Uterus (tissue), 4 donors: ENCODE data around the gene GALNT18. TPM values are rescaled to one million over a fixed set of nuclear protein-coding genes. Genes with fewer than 3 reads are reported as not detected.

Experiments used
- DNase-seq, 2 donors: peaks; one replicate each; pipeline ENCODE4 v3.0.0-alpha.2; 2019 to 2020
- H3K27ac ChIP-seq, 2 donors: fragments of 200-600 bp; sonication (generic); 1 replicate in 1 of 2; 2 replicates in 1 of 2; pipeline ENCODE4 v1.5.1; 2016 to 2018
- H3K27me3 ChIP-seq, 2 donors: fragments of 200-600 bp; sonication (generic); one replicate each; pipeline ENCODE4 v1.5.1; 2018 to 2019; ENCODE audit warnings: control low read depth in 1 of 2
- H3K36me3 ChIP-seq, 2 donors: fragments of 200-600 bp; sonication (generic); one replicate each; pipeline ENCODE4 v1.5.1; 2019; ENCODE audit warnings: control low read depth in 1 of 2
- H3K4me1 ChIP-seq, 2 donors: fragments of 200-600 bp; sonication (generic); one replicate each; pipeline ENCODE4 v1.5.1; 2018 to 2019; ENCODE audit warnings: control low read depth in 1 of 2
- H3K4me3 ChIP-seq, 2 donors: fragments of 200-600 bp; sonication (generic); 1 replicate in 1 of 2; 2 replicates in 1 of 2; pipeline ENCODE4 v1.5.1; 2018 to 2019; ENCODE audit warnings: mild to moderate bottlenecking in 1 of 2
- H3K9me3 ChIP-seq, 2 donors: fragments of 200-600 bp; sonication (generic); one replicate each; pipeline ENCODE4 v1.5.1; 2019; ENCODE audit warnings: control low read depth in 1 of 2
- CTCF ChIP-seq, 4 experiments: fragments of 200-600 bp in 2 of 4; fragments of 450-650 bp in 2 of 4; sonication (generic) in 2 of 4; IDR thresholded peaks; one replicate each; pipeline ENCODE4 v1.5.1; 2016 to 2019; ENCODE audit warnings: antibody characterized with exemption in 4 of 4, mild to moderate bottlenecking in 2 of 4, moderate library complexity in 1 of 4
- POLR2A ChIP-seq, 2 donors: fragments of 450-650 bp; IDR thresholded peaks; one replicate each; pipeline ENCODE4 v1.6.1; 2016; ENCODE audit warnings: antibody characterized with exemption in 2 of 2, mild to moderate bottlenecking in 1 of 2, moderate library complexity in 1 of 2
- intact Hi-C: fragments of 100-400 bp; cut with DNase I; formaldehyde crosslinking; loops from one replicate; pipeline ENCODE4 v1.15.1; 2023; ENCODE audit warnings: low total_unique reads
- total RNA-seq, 4 donors: library from RNA; depleted of rRNA in 3 of 4; stranded (reverse); fragments of >200 nt in 3 of 4; gene quantifications; one replicate each; pipeline versions ENCODE4 v1.1.0 to v1.2.4, GENCODE V29; 2014 to 2023
- donor health status: DM: yes; HTN: yes; CAD: no.

The GALNT18 gene
- total RNA-seq, 4 donors from 2014 or later: 21.4 to 35.1 (median 27.3) TPM

- Histone ChIP-seq H3K27me3 (no peaks in the 10 kb centered on the region), H3K4me3 (no peak overlapping the region), H3K4me1 (peaks cover 0 to 13% of the 10 kb centered on the region in 2 donors), H3K9me3 (no peaks in the 10 kb centered on the region), H3K27ac (no peak overlapping the region), H3K36me3 (no peaks in the 10 kb centered on the region)
- TF ChIP-seq CTCF (IDR thresholded peaks at IDR 0.05): no peak
- TF ChIP-seq POLR2A (IDR thresholded peaks at IDR 0.05): no peak
- intact Hi-C loops: no loop called here
- no peak for DNase-seq
Measured at GRCh38 chr11:11441091-11441490, 180.7 kb downstream of the GALNT18 start.

- H3K4me3 ChIP-seq: no peak overlapping the region
- H3K9me3 ChIP-seq: no peaks in the 10 kb centered on the region
- TF ChIP-seq CTCF (IDR thresholded peaks at IDR 0.05) (no peak), POLR2A (IDR thresholded peaks at IDR 0.05) (no peak)
- peaks cover 0 to 16% of the 10 kb centered on the region in 2 donors for H3K4me1 ChIP-seq
- H3K27ac ChIP-seq: no peak overlapping the region
- intact Hi-C loops: no loop called here
- no peaks in the 10 kb centered on the region for H3K36me3 ChIP-seq
- H3K27me3 ChIP-seq: no peaks in the 10 kb centered on the region
- DNase-seq: no peak
Measured at GRCh38 chr11:11440144-11440543, 181.7 kb downstream of the GALNT18 start.

- no peak for TF ChIP-seq POLR2A (IDR thresholded peaks at IDR 0.05)
- TF ChIP-seq CTCF (IDR thresholded peaks at IDR 0.05): no peak
- intact Hi-C loops: no loop called here
- DNase-seq: no peak
- Histone ChIP-seq H3K27ac (no peak overlapping the region), H3K9me3 (no peaks in the 10 kb centered on the region), H3K36me3 (no peaks in the 10 kb centered on the region), H3K27me3 (no peaks in the 10 kb centered on the region), H3K4me3 (no peak overlapping the region), H3K4me1 (peaks cover 0 to 16% of the 10 kb centered on the region in 2 donors)
Measured at GRCh38 chr11:11439591-11439990, 182.2 kb downstream of the GALNT18 start.

- H3K4me3 ChIP-seq: no peak overlapping the region
- H3K36me3 ChIP-seq: no peaks in the 10 kb centered on the region
- peaks cover 0 to 16% of the 10 kb centered on the region in 2 donors for H3K4me1 ChIP-seq
- intact Hi-C loops: no loop called here
- no peak for TF ChIP-seq POLR2A (IDR thresholded peaks at IDR 0.05)
- no peak for TF ChIP-seq CTCF (IDR thresholded peaks at IDR 0.05)
- DNase-seq: peak; percentile 45 to 64
- no peaks in the 10 kb centered on the region for H3K27me3 ChIP-seq
- H3K27ac ChIP-seq: peak overlapping the region; percentile 34 to 56
- H3K9me3 ChIP-seq: no peaks in the 10 kb centered on the region
Measured at GRCh38 chr11:11436715-11437313, 185.0 kb downstream of the GALNT18 start.

GRCh38 chr11:11435635-11436034, 186.2 kb downstream of the GALNT18 start:
- H3K27ac ChIP-seq: peak overlapping the region; percentile 28 to 60
- DNase-seq: peak; percentile 46
- no peaks in the 10 kb centered on the region for H3K27me3 ChIP-seq
- no peaks in the 10 kb centered on the region for H3K36me3 ChIP-seq
- H3K4me3 ChIP-seq: no peak overlapping the region
- no peaks in the 10 kb centered on the region for H3K9me3 ChIP-seq
- peaks cover 0 to 16% of the 10 kb centered on the region in 2 donors for H3K4me1 ChIP-seq
- intact Hi-C loops: no loop called here
- TF ChIP-seq POLR2A (IDR thresholded peaks at IDR 0.05) (no peak), CTCF (IDR thresholded peaks at IDR 0.05) (no peak)
